ENCODE data around the gene TTC31.

GRCh38 chr2:74531666-74532065, 48.8 kb downstream of the TTC31 start:
- no peak for TF ChIP-seq CTCF (IDR thresholded peaks at IDR 0.05)
- TF ChIP-seq POLR2A (IDR thresholded peaks at IDR 0.05): no peak

Data from vagina (tissue), 2 donors.